RCC 7860 (cell line): ENCODE results near the gene GPBP1L1.
"Not testable (repeated sequence)": the region's sequence is repeated elsewhere in the genome, so short reads cannot be mapped to it uniquely, and the experiment has no call there.

Experiments
- DNase-seq: peaks from one replicate; pipeline ENCODE4 v3.0.0-alpha.2; 2015; ENCODE audit warnings: low spot score
- FAIRE-seq: peaks from 2 replicates; lab custom pipeline; 2012; peaks lifted over from hg19 to GRCh38; lab: Jason Lieb, UNC

The GPBP1L1 gene

DNA sequence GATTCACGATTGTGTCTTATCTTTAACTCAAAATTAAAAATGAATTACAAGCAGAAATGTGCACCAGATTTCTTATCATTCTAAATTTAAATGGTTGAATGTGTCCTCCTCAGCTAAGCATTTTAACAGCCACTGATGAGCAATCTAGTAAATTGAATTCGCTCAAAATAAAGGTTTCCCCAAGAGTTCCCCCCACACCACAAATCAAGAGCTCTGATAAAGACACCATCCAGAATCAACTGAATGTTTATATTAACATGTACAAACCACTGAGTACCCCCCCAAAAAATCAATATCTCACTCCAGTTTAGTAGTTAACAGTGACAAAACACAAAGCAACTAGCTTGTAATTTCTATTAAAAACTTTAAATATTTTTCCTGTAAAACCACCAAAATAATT is 1.9 kb downstream of the GPBP1L1 start:
- DNase-seq (no peak), FAIRE-seq (no peak)

DNA sequence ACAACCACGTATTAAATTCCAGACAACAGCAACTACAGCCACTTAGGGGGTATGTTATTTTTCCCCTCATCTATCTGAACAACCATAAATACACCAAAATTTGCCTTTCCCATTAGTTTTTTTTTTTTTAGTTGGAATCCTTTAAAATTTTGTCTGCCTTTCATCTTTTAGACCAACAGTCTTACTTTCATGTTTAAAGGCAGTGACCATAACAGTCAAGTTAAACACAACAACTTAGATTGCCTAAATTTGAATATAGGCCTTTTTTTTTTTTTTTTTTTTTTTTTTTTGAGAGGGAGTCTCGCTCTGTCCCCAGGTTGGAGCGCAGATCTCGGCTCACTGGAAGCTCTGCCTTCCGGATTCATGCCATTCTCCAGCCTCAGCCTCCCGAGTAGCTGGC is 3.4 kb downstream of the GPBP1L1 start:
- FAIRE-seq, result no peak
- no peak for DNase-seq

DNA sequence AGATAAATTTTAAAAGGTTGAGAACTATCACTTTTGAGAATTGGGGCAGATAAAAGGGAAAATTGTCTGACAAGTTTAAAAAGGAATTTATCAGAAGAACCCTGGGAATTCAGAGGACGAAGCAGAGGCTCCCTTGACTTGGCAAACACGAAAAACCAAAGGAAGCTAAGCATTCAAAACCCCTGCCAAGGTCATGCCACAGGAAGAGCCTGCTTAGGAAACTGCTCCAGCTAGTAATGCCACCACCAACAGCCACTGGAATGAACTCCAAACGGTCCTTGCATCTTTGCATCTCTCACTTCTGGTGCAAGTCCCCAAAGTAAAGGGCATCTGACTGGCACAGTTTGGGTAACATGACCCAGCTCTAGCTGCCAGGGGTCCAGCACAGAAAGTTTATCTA is 7.2 kb downstream of the GPBP1L1 start:
- FAIRE-seq (no peak), DNase-seq (no peak)

DNA sequence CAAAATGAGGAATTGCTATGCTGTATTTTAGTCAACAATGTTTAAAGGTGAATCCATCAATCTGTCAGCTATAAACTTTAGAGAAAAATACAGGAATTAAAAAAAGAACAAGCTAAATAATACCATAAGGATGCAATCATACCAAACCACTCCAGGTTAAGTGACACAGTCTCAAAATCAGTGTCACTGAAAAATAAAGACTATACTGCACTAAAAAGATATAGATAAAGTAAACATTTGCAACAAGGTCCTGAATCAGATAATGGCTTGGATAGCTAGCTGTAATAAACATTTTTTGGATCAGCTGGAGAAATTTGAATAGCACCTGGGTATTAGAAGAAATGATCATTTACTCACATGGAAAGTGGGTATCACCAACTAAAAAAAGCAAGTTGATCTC is 7.8 kb downstream of the GPBP1L1 start:
- FAIRE-seq (no peak), DNase-seq (no peak)

DNA sequence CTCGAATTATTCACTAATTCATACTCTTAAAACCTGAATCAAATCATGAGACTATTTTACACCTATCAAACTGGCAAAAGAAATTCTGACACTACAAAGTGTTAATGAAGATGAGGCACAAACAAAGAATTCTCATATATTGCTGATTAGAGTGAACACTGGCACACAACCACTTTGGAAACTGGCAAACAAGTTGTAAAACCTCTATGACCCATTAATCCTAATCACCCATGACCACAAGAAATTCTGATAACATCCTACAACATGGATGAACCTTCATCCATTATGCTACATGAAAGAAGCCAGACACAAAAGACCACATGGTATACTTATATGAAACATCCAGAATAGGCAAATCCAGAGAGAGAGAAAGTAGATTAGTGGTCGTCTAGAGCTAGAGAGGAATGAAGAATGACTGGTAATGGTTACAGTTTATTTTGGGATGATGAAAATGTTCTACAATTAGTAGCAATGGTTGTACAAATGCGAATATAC is 8.5 kb downstream of the GPBP1L1 start:
- FAIRE-seq (no peak), DNase-seq (no peak)

DNA sequence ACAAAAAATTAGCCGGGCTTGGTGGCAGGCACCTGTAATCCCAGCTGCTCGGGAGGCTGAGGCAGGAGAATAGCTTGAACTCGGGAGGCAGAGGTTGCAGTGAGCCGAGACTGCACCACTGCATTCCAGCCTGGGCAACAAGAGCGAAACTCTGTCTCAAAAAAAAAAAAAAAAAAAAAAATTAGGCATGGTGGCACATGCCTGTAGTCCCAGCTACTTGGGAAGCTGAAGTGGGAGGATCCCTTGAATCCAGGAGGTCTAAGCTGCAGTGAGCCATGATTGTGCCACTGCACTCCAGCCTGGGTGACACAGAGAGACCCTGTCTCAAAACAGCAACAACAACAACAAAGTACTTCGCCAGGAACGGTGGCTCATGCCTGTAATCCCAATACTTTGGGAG is 9.8 kb downstream of the GPBP1L1 start:
- FAIRE-seq, DNase-seq: not testable (repeated sequence)

DNA sequence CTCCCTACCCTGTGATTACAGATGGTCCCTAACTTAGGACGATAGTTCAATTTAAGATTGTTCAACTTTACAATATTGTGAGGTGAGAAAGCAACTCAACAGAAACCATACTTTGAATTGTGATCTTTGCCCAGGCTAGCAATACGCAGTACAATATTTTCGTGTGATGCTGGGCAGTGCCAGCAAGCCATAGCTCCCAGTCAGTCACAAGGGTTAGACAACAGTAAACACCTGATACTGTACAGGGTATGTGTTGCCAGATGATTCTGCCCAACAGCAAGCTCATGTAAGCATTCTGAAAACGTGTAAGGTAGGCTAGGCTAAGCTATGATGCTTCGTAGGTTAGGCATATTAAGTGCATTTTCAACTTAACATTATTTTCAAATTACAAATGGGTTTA is 11.9 kb downstream of the GPBP1L1 start:
- no peak for FAIRE-seq
- no peak for DNase-seq

DNA sequence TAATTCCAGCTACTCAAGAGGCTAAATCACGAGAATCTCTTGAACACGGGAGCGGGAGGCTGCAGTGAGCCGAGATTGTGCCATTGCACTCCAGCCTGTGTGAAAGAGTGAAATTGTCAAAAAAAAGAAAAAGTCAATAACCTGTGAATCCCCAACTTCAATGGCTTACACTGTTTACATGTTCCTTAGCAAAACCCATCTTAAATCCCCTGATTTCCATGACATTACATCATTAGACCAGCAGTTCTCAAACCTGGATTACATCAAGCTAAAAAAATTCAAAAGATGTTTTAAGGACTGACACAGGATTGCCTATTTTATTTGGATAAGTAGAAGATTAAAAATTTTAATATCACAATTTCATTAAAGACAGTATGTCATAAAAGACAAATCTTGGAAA is 12.4 kb downstream of the GPBP1L1 start:
- DNase-seq, result no peak
- FAIRE-seq, result no peak

DNA sequence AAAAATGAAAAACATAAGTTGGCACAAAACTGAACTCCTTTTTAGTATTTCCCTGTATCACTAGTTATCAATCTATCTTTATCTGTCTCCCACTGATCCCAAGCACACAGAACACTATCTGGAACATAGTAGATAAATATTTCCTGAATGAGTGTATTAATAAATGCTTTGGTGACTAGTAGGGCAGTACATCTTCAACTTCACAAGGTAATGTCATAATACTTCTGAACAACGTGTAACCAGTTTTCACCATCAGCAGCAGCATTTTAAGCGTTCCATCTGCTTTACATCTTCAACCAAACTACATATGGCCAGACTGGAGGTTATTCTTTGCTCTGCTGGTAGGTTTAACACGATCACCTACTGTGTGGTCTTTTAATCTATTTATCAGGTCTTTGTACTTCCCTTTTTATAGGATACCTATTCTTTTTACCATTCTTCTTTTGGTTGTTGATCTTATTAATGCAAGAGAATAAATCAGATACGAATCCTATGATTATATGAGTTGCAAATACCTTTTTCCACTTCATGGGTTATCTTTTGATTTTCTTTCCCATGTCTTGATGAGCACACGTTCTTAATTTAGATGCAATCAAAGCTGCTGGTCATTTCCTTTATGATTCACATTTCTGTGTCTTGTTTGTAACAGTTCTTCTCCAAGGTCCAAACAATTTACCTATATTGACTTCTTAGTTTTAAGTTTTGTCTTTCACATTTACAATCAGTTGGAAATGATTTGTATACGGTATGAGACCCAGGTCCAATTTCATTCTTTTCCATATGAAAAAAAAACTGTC is 16.3 kb downstream of the GPBP1L1 start:
- DNase-seq (no peak), FAIRE-seq (no peak)

DNA sequence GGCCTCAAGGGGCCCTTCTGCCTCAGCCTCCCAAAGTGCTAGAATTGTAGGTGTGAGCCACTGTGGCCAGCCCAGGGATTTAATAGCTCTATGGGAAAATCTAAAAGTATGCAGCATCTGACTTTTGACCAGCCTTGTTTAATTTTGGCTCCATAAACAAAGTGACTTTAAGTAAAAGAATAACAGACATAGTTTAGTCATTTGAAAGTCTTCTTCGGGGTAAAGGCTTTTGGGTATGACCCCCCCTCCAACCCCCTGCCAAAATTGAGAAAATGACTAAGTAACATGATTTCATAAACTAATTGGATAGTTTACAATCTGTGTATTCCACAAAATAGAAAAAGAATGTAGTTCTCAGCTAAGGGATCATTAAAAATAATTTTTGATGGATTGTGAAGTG is 17.0 kb downstream of the GPBP1L1 start:
- no peak for DNase-seq

DNA sequence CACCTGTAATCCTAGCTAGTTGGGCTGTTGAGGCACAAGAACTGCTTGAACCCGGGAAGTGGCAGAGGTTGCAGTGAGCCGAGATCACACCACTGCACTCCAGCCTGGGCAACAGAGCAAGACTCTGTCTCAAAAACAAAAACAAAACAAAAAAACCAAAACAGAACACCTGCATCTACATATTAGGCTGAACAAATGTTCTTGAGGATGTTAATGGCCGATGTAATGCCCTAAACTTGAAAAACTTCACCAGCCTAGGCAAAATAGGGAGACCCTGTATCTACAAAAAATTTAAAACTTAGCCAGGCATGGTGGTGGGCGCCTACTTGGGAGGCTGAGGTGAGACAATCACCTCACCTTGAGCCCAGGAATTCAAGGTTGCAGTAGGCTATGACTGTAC is 17.8 kb downstream of the GPBP1L1 start:
- no peak for DNase-seq
- FAIRE-seq, result no peak

More for the DNA sequence above, 17.0 kb downstream of the GPBP1L1 start:
- FAIRE-seq, result no peak

DNA sequence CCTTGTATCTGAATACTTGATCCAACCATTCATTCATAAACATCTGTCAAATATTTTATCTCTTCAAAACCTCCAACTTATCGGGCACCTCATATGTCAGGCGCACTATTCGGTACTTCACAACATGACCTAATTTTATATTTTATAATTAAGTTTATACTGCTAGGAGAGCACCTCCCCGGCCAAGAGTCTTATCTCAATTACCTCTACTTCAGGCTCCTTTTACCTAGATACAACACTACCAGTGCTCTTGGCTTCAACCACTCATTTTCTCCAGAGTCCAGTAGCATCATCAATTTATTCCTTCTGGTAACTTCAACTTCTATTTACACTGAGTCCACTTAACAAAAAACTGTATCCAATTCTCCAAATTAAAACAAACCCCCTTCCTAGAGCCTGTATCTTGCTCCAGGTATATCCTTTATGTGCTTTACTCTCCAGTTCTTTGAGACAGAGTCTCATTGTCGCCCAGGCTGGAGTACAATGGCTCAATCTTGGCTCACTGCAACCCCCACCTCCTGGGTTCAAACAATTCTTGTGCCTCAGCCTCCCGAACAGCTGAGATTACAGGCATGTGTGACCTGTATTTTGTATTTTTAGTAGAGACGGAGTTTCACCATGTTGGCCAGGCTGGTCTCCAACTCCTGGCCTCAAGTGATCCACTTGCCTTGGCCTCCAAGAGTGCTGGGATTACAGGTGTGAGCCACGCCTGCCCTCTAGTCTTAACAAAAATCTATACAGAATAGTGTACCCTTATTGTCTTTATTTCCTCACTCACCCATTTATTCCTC is 18.8 kb downstream of the GPBP1L1 start:
- DNase-seq (no peak), FAIRE-seq (no peak)

DNA sequence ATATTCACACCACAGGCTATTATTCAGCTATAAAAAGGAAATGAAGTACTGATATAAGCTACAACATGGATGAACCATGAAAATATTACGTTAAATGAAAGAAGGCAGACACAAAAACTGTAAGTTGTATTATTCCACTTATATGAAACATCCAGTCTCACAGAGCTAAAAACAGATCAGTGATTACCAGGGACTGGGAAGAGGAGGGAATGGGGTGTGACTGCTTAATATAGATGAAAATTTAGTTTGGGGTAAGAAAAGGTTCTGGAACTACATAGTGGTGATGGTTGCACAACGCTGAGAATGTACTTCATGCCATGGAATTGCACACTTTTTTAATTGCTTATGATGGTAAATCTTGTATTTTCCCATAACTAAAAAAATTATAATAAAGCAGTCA is 19.5 kb downstream of the GPBP1L1 start:
- DNase-seq (no peak), FAIRE-seq (no peak)

DNA sequence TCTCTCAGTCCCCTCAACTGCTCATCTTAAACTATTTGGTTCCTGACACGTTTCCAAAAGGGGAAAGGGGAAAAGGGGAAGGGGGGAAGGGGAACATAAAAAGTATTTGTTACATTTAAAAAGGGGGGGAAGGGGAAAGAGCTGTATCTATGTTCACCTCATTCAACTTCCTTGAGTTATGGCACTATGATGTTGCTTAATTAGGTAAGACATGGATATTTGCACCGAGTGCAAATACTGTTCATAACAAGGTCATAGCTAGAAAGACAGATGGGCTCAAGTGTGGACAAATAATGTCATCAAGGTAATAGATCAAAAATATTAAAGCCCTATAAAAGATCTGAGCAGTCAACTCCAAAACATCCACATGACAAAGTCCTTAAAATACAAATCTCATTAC is 26.0 kb downstream of the GPBP1L1 start:
- DNase-seq, result no peak
- no peak for FAIRE-seq

DNA sequence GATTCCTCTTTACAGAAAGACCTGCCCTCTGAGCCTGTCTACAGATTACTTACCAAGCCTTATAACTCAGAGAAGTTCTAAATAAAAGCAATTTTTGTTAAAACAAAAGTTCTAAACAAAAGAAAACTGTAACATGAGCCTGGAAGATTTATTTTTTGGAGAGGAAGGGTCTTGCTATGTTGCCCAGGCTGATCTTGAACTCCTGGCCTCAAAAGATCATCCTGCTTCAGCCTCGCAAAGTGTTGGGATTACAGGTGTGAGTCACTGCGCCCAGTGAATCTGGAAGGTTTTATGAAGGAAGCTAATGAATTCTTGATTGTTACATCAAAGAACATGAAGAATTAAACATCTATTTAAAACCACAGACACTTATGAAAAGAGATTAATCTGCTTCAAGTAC is 27.1 kb downstream of the GPBP1L1 start:
- FAIRE-seq (no peak), DNase-seq (no peak)

DNA sequence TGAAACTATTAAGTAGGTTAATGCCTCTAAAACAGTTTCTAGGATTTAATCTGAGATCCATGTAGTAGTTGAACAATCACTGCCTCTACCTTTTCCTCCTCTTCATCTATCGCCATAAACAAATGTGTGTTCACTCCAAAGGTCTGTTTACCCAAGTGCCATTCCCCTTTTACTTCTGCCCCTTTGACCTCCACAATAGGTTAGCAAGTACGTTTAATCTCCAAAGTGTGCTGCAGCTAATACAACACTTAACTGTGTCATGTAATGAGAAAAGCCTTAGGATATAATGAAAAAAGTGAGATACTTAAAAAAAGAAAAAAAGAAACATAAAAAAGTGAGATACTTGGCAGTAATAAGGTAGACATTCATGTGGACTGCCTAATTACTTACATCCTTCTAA is 28.2 kb downstream of the GPBP1L1 start:
- FAIRE-seq (no peak), DNase-seq (no peak)

DNA sequence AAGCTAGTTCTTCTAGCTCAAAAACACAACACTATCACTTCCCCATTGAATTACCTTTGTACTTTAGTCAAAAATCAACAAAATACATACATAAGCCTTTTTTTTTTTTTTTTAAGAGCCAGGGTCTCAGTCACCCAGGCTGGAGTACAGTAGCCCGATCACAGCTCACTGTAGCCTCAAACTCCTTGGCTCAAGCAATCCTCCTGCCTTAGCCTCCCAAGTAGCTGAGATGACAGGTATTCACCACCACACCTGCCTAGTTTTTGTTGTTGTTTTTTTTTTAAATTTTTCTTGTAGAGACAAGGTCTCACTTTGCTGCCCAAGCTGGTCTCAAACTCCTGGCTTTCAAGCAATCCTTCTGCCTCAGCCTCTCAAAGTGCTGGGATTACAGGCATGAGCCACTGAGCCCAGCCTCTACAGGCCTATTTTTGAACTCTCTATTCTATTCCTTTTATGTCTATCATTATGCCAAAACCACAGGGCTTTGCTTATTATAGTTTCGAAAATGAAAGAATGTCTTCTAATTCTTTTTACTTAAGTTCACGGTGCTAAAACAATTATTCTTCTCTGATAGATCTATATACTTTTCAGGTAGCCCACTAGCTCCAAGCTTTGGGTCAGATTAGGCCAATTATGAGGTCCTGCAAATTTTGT is 29.6 kb downstream of the GPBP1L1 start:
- FAIRE-seq (no peak), DNase-seq (no peak)

DNA sequence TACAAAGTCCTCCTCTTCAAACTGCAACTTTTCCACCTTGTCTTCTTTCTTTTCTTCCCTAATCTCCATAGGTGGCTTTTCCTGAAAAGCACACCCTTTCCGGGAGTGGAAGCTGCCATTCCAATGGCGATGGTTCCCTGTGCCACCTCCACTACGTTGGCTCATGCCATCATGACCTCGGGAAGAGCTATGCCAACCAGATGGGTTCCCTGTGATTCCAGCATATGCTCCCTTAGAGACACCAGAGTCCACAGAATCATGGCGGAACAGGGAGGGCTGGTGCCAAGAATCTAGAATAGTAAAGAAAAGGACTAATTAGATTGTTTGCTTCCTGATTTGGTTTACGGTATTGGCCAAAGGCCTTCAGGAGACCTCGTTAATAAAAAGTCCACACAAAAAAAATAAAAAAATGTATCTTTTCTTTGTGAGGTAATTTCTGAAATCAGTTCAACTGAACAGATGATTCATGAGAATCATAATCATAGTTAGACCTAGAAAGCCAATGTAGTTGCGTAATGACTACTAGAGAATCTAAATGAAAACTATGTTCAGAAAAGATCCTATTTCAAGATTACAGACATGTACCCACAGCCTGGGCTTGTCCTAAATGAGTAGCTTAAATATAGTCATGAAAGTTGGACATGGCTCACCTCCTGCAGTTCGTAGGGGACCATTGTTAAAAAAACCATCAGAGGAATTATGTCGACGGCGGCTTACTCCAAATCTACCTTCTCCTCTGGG is 31.6 kb downstream of the GPBP1L1 start:
- FAIRE-seq (no peak), DNase-seq (no peak)

DNA sequence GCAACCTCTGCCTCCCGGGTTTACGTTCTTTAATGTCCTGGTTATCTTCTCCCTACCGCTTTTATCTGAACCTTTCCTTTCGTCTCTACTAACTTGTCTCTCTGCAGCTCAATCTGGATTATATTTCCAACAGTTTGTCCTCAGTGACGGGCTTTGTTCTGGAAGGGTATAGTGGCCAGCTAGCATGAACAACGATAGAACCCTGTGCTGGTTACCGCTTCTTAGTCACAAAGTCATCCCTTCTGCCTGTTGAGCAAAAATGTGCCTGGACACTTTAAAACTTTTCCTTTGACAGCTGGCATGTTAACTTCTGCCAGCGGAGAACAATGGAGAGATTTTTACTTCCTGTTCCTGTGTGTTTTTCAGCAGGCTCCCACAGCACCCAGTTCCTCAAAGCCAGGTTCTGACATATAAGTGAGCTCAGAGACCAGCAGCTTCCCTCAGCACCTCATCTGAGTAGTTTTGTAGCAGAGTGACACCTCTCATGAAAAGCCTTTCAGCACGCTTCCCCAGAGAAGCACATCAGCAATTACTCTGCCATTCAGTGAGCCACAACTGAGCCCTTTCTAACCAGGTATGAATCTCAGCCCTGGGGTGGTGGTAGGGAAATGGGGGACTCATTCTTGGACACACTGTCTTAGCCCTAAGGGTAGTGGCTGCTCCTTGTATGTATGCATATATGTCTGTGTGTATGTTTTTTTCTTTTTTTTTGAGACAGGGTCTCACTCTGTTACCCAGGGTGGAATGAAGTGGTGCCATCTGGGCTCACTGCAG is 38.9 kb downstream of the GPBP1L1 start:
- FAIRE-seq, result no peak
- no peak for DNase-seq

DNA sequence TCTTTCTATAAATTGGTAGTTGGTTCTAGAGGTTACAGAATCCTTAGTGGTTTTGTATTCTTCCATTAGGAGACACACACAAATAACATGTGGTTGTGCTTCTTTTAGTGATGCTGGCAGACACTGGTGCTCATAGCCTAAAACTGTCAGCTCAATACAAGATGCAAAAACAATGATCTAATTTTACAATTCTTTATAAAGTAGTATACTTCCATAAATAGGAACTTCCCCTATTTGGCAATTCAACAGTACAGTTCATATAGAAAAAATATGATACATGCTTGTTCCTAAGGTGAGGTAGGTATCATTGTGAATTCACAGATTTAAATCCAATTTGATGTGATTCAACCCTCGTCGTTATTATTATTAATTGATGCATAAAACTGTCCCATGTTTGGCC is 41.7 kb downstream of the GPBP1L1 start:
- FAIRE-seq (no peak), DNase-seq (no peak)
